Heart left ventricle (tissue), 16 donors: Measurements from ENCODE around the gene PTGDS. TPM values are rescaled to one million over a fixed set of nuclear protein-coding genes. Genes with fewer than 3 reads are reported as not detected.

Source experiments
- ATAC-seq, 4 donors: fragments of 200-7000 bp; cut with Tn5 transposase; one replicate each; pipeline ENCODE4 v1.9.1; 2020 to 2022; ENCODE audit warnings: moderate library complexity in 4 of 4, mild to moderate bottlenecking in 3 of 4, moderate number of reproducible peaks in 1 of 4
- DNase-seq, 5 donors: peaks; one replicate each; pipeline ENCODE4 v3.0.0-alpha.2; 2020
- H3K27ac ChIP-seq, 12 donors: fragments of 200-600 bp; sonication (generic) in 4 of 12; one replicate each; pipeline versions ENCODE4 v1.5.0 to v1.8.0; 2016 to 2022; ENCODE audit warnings: mild to moderate bottlenecking in 2 of 12
- H3K27me3 ChIP-seq, 9 donors: fragments of 200-600 bp; sonication (generic) in 2 of 9; one replicate each; pipeline versions ENCODE4 v1.5.1 to v1.8.0; 2016 to 2022; ENCODE audit warnings: mild to moderate bottlenecking in 3 of 9
- H3K36me3 ChIP-seq, 9 donors: fragments of 200-600 bp; sonication (generic) in 2 of 9; one replicate each; pipeline versions ENCODE4 v1.5.0 to v1.8.0; 2018 to 2022; ENCODE audit warnings: mild to moderate bottlenecking in 2 of 9
- H3K4me1 ChIP-seq, 12 donors: fragments of 200-600 bp; sonication (generic) in 4 of 12; one replicate each; pipeline versions ENCODE4 v1.5.0 to v1.8.0; 2016 to 2022; ENCODE audit warnings: mild to moderate bottlenecking in 3 of 12
- H3K4me3 ChIP-seq, 12 donors: fragments of 200-600 bp; sonication (generic) in 4 of 12; one replicate each; pipeline versions ENCODE4 v1.5.0 to v1.8.0; 2017 to 2022; ENCODE audit warnings: mild to moderate bottlenecking in 9 of 12, moderate library complexity in 4 of 12
- H3K9me3 ChIP-seq, 12 donors: fragments of 200-600 bp; sonication (generic) in 4 of 12; one replicate each; pipeline versions ENCODE4 v1.5.0 to v1.8.0; 2016 to 2022; ENCODE audit warnings: mild to moderate bottlenecking in 1 of 12
- CTCF ChIP-seq, 12 donors: fragments of 200-600 bp; sonication (generic) in 4 of 12; IDR thresholded peaks; one replicate each; pipeline versions ENCODE4 v1.5.0 to v1.8.0; 2018 to 2022; ENCODE audit warnings: antibody characterized with exemption in 12 of 12, mild to moderate bottlenecking in 5 of 12
- POLR2A ChIP-seq, 2 donors: fragments of 450-650 bp; IDR thresholded peaks; one replicate each; pipeline ENCODE4 v1.6.1; 2017; ENCODE audit warnings: antibody characterized with exemption in 2 of 2, mild to moderate bottlenecking in 2 of 2, moderate library complexity in 2 of 2
- WGBS, 4 donors: extraction: QIAGEN DNeasy Blood & Tissue Kit in 2 of 4; methylation state at CpG; one replicate each; pipeline versions ENCODE4 v1.1.5 to v1.1.7; 2013 to 2018; 5-methylcytosine and 5-hydroxymethylcytosine counted together
- intact Hi-C, 10 donors: fragments of 100-400 bp; cut with DNase I; formaldehyde crosslinking; loops; one replicate each; pipeline versions ENCODE4 v1.11.1 to v1.14.2; 2022
- polyA plus RNA-seq, 2 donors: library from polyadenylated mRNA; stranded (reverse); fragments of 200-250 nt; gene quantifications; one replicate each; pipeline ENCODE4 v1.2.3, GENCODE V29; 2013
- total RNA-seq, 9 donors: library from RNA; depleted of rRNA in 2 of 9; stranded (reverse); fragments of >200 nt in 2 of 9; fragmentation: NEBNext Ultra II Directional in 3 of 9; extraction: Animal tissue kit (Norgen Biotek cat#: 25700) in 3 of 9; gene quantifications; one replicate each; pipeline versions ENCODE4 v1.1.0 to v1.2.4, GENCODE V29; 2016 to 2023
- donor health status: ischemic (EF 13 %, LVEDD 7.1; RV severe dilation, severe dysfunction).
- donor health status: healthy with polysubstance abuse.
- donor health status: DM: no; HTN: yes; CAD: no.
- donor health status: DM: no; HTN: no; CAD: no.
- donor health status: ischemic (EF 25% LVEDD 6.9; RV normal size, moderate dysfunction).
- donor health status: ischemic (EF 25% LVEDD 5.7; RV mildly dilated, moderate dysfunction).
- donor health status: healthy.
- donor health status: DM: yes; HTN: yes; CAD: no.
- donor health status: ischemic (EF 35%, LVEDD 5.7; RV mildly dilated, moderate dysfunction).
- donor health status: nonischemic (EF 11% LVEDD 7.7; RV severe dilation, severe dysfunction).
- donor health status: DM: yes; HTN: yes; CAD: no.
- donor health status: PGD.
- donor health status: ischemic (EF 29% LVEDD 5.4; RV normal size, mild dysfunction).
- donor health status: nonischemic (EF 23%, LVEDD 6.1; RV moderate dilation, normal function).

The PTGDS gene
- total and polyA plus RNA-seq, 11 donors = 1,152 to 5,295 (median 3,109) TPM

DNA sequence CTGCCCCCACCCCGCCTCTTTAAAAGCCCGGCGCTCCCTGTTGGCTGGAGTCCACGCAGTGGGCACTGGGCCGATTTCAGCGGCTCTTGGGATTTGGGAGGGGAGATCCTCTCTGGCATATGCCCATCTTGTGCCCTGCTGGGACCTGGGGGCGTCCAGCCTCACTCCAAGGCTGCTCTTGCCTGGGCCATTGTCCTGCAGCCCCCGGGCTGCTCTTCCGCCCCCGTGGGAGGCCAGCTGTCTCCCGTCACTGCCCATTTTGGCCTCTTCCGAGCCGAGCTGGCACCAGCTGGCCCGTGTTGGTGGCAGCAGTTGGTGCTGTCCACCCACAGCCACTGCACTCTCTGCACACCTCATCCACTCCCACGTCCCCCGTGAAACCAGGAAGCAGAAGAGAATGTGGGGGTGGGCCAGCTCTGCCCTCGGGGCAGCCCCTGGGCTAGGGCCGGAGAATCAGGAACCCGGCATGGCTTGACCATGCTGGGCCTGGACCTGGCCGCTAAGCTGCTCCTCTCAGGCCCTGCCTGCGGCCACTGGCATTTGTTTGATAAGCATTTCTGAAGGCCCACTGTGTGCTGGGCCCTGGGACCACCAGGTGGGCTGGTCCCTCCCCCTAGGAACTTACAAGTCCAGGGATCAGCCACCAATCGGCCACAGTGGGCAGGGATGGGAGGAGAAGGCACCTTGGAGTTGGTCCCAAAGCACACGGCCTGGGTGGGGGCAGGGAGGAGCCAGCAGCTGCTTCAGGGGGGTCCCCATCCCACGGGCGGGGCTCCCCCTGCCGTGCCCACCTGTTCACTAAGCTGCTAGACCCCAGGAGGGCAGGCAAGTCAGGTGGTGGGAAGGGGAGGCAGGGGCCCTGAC, 30.0 kb upstream of the PTGDS start:
- Histone ChIP-seq H3K27me3 (no peaks in the 10 kb centered on the region), H3K36me3 (peaks cover 1 to 12% (median 9%) of the 10 kb centered on the region in 9 donors), H3K4me1 (peaks cover 4 to 68% (median 38%) of the 10 kb centered on the region in 12 donors), H3K4me3 (no peak overlapping the region), H3K9me3 (no peaks in the 10 kb centered on the region), H3K27ac (peak overlapping the region in 8 of 12 donors; percentile 1 to 92 (median 52))
- TF ChIP-seq POLR2A (IDR thresholded peaks at IDR 0.05) (no peak), CTCF (IDR thresholded peaks at IDR 0.05) (no peak)
- intact Hi-C loops = loop anchor here in 8 of 10 donors (2.0 to 5.0 kb wide), 9 partner anchors 35 to 155 kb away; partner anchors contain the start of genes PAXX (in 3 of the 8), ABCA2 (in 1 of the 8), CLIC3 (in 1 of the 8) and FUT7 (in 1 of the 8)
- WGBS, 4 donors = 57 to 72% (median 58%) methylated on average over 20 to 26 of the region's 26 CpGs
- no peak for ATAC-seq
- DNase-seq = peak in 2 of 5 donors; percentile 29 to 63

GRCh38 chr9:136947955-136948510, 29.3 kb upstream of the PTGDS start:
- Histone ChIP-seq H3K36me3 (peaks cover 0 to 4% (median 1%) of the 10 kb centered on the region in 9 donors), H3K9me3 (no peaks in the 10 kb centered on the region), H3K4me1 (peaks cover 2 to 68% (median 34%) of the 10 kb centered on the region in 12 donors), H3K4me3 (no peak overlapping the region), H3K27ac (peak overlapping the region in 8 of 12 donors; percentile 1 to 92 (median 52)), H3K27me3 (no peaks in the 10 kb centered on the region)
- ATAC-seq = peak in 1 of 4 donors; percentile 40
- 22 to 30% (median 27%) methylated on average over 10 to 15 of the region's 15 CpGs for WGBS, 4 donors
- intact Hi-C loops = loop anchor here (1.0 to 5.0 kb wide), 10 partner anchors 34 to 156 kb away; partner anchors contain the start of genes PAXX (in 3 of the 10), ABCA2 (in 1 of the 10), CLIC3 (in 1 of the 10) and FUT7 (in 1 of the 10)
- peak; percentile 73 to 86 (median 77) for DNase-seq
- TF ChIP-seq POLR2A (IDR thresholded peaks at IDR 0.05) (no peak), CTCF (IDR thresholded peaks at IDR 0.05) (peak; percentile 41 to 77 (median 69))

- H3K36me3 ChIP-seq = no peaks in the 10 kb centered on the region
- peak overlapping the region; percentile 35 to 75 (median 71) for H3K4me3 ChIP-seq
- DNase-seq (peak in 1 of 5 donors; percentile 58), ATAC-seq (peak in 1 of 4 donors; percentile 0)
- no peak for TF ChIP-seq CTCF (IDR thresholded peaks at IDR 0.05)
- no peaks in the 10 kb centered on the region for H3K9me3 ChIP-seq
- H3K27ac ChIP-seq = peak overlapping the region; percentile 71 to 98 (median 90)
- WGBS, 4 donors = 2 to 21% (median 16%) methylated on average over 12 to 22 of the region's 22 CpGs
- H3K4me1 ChIP-seq = peaks cover 0 to 60% (median 27%) of the 10 kb centered on the region in 12 donors
- H3K27me3 ChIP-seq = no peaks in the 10 kb centered on the region
- intact Hi-C loops = loop anchor here in 8 of 10 donors (1.0 to 5.0 kb wide), 9 partner anchors 28 to 157 kb away; partner anchors contain the start of genes PAXX (in 3 of the 8), ABCA2 (in 1 of the 8), CLIC3 (in 1 of the 8) and FUT7 (in 1 of the 8)
Measured at GRCh38 chr9:136949239-136949816, 28.0 kb upstream of the PTGDS start.
